GM23338 (cell line): ENCODE results near the gene DKK2.

Source experiments
- CREB1 ChIP-seq: fragments of 250-450 bp; sonication (Bioruptor Pico); IDR thresholded peaks from 2 replicates; pipeline ENCODE4 v1.5.0; 2020; ENCODE audit warnings: low read depth, mild to moderate bottlenecking, moderate library complexity
- CTCF ChIP-seq, 2 experiments: fragments of 200-600 bp in 1 of 2; sonication (generic) in 1 of 2; conservative IDR thresholded peaks; 2 replicates each; pipeline versions ENCODE4 v1.5.1 to v1.6.1; 2016 to 2017; ENCODE audit warnings: antibody characterized with exemption in 2 of 2, low read depth in 2 of 2, mild to moderate bottlenecking in 2 of 2, moderate library complexity in 1 of 2
- ETS1 ChIP-seq: IDR thresholded peaks from 2 replicates; pipeline ENCODE4 v1.6.1; 2016; ENCODE audit warnings: antibody characterized with exemption
- EZH2 ChIP-seq: fragments of 200-600 bp; sonication (generic); IDR thresholded peaks from one replicate; pipeline ENCODE4 v1.8.0; 2017; ENCODE audit warnings: antibody characterized with exemption, mild to moderate bottlenecking, low read depth; ENCODE audit not compliant: unreplicated experiment
- EZH2phosphoT487 ChIP-seq: fragments of 200-600 bp; sonication (generic); IDR thresholded peaks from one replicate; pipeline ENCODE4 v1.8.1; 2018; ENCODE audit warnings: antibody characterized with exemption; ENCODE audit not compliant: unreplicated experiment
- NANOG ChIP-seq: IDR thresholded peaks from 2 replicates; pipeline ENCODE4 v1.6.1; 2016; ENCODE audit warnings: antibody characterized with exemption, borderline replicate concordance
- POLR2AphosphoS5 ChIP-seq: IDR thresholded peaks from 2 replicates; pipeline ENCODE4 v1.6.1; 2016; ENCODE audit warnings: antibody characterized with exemption, low read depth
- REST ChIP-seq: IDR thresholded peaks from one replicate; pipeline ENCODE4 v1.6.1; 2018; ENCODE audit warnings: antibody characterized with exemption; ENCODE audit not compliant: unreplicated experiment
- ZNF114 ChIP-seq: fragments of 250-450 bp; sonication (Bioruptor Pico); IDR thresholded peaks from 2 replicates; pipeline ENCODE4 v1.5.0; 2020; ENCODE audit warnings: mild to moderate bottlenecking, moderate library complexity
- ZNF331 ChIP-seq: fragments of 250-450 bp; sonication (Bioruptor Pico); IDR thresholded peaks from 2 replicates; pipeline ENCODE4 v1.5.0; 2020; ENCODE audit warnings: low read depth, mild to moderate bottlenecking, moderate library complexity
- ZNF462 ChIP-seq: fragments of 250-450 bp; sonication (Bioruptor Pico); IDR thresholded peaks from 2 replicates; pipeline ENCODE4 v1.5.0; 2020; ENCODE audit warnings: mild to moderate bottlenecking, moderate library complexity

DNA sequence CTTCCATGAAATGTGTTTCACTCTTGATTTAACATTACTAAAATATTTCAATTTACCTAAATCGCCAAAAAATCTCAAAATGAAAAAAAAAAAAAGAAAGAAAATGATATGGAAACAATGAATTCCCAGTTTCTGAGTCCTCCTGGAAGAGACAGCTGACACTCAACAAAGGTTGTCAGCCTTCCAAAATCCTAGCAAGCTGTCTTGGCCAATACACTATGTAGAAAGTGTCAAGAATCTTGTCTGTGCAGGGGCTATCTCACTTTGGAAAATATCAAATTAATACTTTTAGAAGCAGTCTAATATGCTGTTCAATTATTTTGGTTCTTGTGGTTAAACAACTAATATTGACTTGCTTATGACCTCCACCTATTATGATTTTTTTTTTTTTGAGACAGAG, 8.7 kb downstream of the DKK2 start:
- no peak for TF ChIP-seq CTCF (conservative IDR thresholded peaks at IDR 0.05; ENCODE audit: low read depth in 2 of 2)
- no peak for TF ChIP-seq NANOG
- no peak for TF ChIP-seq CREB1 (CRISPR knock-in tag)
- no peak for TF ChIP-seq EZH2phosphoT487
- TF ChIP-seq POLR2AphosphoS5, result no peak
- TF ChIP-seq EZH2, result no peak
- TF ChIP-seq ZNF331 (CRISPR knock-in tag), result no peak
- no peak for TF ChIP-seq REST
- no peak for TF ChIP-seq ZNF462 (CRISPR knock-in tag)
- no peak for TF ChIP-seq ETS1
- TF ChIP-seq ZNF114, result no peak
